ENCODE data around the gene APEX2.
"Not testable (repeated sequence)": the region's sequence is repeated elsewhere in the genome, so short reads cannot be mapped to it uniquely, and the experiment has no call there.

APEX2 gene

DNA sequence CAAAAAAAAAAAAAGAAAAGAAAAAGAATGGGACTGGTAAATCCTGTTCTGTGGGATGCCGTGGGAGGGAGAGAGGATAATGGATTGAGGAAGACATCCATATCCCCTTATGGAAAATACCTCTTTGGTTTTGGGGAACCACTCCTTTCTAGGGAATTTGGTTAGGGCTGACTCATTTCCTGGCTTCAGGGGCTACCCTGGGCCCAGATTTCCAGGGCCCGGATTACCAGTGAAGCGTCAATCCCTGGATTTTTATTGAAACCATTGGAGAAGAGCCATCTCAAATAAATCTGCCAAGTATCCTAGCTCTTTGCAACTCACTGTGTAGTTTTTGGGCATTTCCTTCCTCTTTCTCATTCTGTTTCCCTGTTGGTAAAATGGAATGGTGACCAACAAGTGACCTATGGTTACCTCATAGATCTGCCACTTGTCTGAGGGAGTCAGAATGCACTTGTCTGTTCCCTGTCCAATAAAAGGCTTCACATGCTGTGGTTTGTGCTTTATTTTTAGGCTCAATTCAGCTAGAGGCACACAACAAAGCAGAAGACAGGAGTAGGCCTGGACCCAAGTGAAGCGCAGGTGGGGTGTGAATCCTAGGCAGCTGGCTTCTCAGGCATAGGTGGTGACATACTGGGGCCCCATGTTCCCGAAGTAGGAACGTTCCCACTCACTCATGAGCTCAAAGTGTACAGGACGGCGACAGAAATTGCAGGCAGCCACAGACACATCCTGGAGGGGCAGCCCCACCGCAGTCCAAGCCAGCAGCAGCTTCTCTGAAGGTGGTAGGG lies 8.6 kb downstream of the APEX2 start:
- FAIRE-seq = no peak
- DNase-seq (ENCODE audit: insufficient read length, low spot score) = no peak

DNA sequence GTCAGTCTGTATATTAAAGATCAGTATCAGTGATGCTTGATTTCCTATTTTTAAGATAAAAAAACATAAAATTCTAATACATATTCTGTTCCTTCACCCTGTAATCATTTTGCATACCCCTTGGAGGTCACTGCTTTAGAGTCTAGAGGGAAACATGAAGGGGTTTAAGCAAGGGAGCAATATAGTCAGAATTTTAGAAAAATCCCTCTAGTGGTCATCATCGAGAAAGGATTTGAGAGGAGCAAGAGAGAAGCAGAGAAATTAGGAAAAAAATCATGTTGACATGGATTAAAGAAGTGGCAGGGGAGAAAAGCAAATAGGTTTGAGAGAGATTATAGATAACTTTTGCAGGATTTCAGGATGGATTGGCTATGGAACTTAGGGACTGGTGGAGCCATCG lies 11.1 kb downstream of the APEX2 start:
- no peak for DNase-seq (ENCODE audit: insufficient read length, low spot score)
- FAIRE-seq = peak; percentile 8

DNA sequence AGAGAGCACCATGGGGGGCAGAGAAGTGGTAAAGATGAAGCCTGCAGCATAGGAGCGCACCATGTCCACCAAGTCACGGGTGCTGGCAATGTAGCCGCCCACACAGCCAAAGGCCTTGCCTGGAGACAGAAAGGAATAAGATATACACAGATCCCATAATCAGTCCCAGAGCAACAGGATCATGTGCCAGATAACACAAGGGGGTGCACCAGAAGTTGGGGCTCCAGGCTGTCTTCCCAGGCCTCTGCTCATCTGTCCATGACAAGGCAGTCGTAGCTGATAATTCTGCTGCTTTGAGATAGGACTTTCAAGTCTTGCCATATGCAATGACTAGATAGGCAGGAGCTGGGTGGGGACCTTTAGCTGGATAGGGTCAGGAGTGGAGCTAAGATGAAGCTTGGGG lies 14.7 kb downstream of the APEX2 start:
- DNase-seq (ENCODE audit: insufficient read length, low spot score) = no peak
- FAIRE-seq = no peak

DNA sequence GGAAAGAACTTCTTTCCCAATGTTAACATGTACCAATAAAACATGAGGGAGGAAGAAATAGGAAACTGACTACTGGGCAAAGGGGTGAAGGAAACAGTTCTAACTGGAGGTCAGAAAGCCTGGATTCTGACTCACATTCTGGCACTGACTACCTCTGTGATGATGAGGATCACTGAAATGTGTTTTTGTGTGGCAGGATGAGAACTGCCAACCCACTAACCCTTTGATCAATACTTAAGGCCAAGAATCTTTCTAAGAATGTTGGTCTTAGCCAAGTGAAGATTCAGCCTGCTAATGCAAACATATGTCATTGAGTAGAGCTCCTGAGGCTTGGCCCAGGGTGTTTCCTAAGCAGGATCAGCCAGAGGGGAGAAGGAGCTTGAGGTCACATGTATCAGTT lies 26.0 kb downstream of the APEX2 start:
- DNase-seq (ENCODE audit: insufficient read length, low spot score) = no peak
- FAIRE-seq = no peak

DNA sequence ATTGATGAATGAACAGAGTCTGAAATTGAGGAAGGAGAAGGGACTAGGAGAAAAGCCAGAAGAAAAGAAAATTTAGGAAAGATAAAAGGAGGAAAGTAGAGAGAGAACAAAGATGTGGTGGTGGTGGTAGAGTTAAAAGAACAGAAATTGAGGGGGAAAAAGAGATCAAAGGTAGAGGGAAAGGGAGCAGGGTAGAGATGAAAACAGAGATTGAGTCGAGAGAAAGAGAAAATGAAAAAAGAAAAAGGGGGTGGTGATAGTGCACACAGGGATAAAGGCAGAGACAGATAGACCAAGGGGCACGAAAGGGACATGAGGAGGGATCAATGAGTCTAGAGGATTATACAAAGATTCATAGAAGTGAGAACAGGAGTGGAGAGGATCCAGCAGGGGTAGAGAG lies 26.7 kb downstream of the APEX2 start:
- no peak for DNase-seq (ENCODE audit: insufficient read length, low spot score)
- no peak for FAIRE-seq

DNA sequence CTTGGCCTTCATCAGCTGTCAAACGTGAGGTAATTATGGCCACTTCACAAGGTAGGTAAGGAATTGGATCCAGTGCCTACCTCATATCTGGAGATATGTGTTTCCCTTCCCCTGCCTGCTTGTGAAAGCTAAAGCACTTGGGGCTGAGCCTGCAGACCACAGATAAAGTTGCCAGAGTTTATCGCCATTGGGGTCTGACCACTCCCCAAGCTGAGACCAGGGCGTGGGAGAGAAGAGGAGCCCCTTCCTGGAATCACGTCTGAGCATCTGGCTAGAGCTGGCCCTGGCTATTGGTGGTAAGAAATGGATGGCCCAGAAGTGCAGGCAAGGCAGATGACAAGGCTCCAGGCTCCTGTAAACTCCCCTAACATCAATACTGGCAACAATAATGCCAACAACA lies 27.9 kb downstream of the APEX2 start:
- DNase-seq (ENCODE audit: insufficient read length, low spot score) (no peak), FAIRE-seq (no peak)

DNA sequence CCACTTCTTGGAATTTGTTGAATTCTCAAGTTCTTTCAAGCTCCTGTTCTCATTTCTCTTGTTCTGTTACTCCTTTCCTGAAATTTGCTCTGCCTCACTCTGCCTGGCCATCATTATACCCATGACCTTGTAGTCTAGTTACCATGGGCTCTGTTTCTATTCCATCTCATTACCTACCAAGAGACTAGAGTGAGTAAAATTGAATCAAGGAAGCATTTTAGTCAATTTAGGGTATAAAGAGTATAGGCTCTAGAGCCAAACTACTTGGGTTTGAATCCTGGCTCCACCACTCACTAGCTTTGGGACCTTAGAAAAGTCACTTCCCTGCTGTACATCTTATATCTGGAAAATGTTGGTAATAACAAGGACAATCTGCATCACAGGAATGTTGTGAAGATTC lies 28.4 kb downstream of the APEX2 start:
- DNase-seq (ENCODE audit: insufficient read length, low spot score) (no peak), FAIRE-seq (no peak)

DNA sequence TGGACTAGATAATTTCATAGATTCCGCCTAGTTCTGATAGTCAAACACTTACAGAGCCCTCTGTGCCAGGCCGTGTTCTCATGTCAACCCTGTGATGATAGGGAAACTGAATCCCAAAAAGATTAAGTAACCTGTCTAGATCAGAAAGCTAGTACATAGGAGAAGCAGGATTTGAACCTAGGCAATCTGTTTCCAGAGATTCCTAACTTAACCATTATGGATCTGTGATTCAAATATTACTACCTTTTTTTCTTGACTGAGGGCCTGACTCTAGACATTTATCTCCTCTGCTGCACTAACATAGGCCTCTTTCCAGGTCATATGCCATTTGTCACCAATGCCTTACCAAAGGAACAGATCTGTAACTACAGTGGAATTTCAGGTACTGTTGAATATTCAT lies 29.1 kb downstream of the APEX2 start:
- DNase-seq (ENCODE audit: insufficient read length, low spot score) (no peak), FAIRE-seq (no peak)

DNA sequence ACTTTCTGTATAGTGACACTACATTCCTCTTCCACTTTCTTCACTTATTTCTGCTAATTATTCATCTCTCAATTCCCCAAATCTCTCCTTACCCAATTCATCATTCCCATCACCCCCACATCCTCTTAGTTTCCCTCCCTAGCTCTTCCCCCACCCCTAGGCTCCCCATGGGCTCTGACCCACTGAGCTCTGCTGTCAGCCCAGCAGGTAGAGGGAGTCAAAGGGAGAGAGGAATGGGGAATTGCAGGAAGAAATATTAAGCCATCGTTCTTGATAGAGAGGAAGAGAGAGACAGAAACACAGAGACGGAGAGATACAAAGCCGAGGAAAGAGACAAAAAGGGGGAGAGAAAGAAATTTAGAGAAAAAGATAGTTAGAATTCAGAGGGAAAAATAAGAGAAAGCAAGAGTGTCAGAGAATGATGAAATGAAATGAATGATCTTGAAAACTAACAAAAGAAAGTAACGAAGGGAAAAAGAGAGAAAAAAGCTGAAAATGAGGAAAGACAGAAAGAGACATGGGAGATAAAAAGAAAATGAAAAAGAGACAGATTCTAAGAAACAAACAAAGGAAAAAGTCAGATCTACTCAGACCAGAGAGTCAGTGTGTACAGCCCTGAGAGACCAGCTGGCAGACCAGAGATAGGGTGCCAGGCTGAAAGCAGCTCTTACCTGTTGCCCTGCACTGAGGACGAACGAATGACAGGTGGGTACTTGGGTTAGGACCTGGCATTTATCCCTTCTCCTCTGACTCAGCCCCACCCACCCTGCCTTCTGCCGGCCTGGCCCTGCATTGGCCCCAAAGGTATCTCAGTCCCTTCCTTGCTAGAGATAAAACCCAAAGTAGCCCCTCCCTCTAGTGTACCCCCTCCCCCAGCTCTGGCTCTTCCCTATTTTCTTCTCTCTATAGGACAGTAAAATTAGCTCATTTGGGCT lies 30.4 kb downstream of the APEX2 start, which contains the start of gene ALAS2:
Gene ALAS2, minus strand, starts transcription at position 707 of the 935 bp plus-strand sequence. CDS start 4,977 bp downstream, outside the sequence.
- no peak for FAIRE-seq
- no peak for DNase-seq (ENCODE audit: insufficient read length, low spot score)

DNA sequence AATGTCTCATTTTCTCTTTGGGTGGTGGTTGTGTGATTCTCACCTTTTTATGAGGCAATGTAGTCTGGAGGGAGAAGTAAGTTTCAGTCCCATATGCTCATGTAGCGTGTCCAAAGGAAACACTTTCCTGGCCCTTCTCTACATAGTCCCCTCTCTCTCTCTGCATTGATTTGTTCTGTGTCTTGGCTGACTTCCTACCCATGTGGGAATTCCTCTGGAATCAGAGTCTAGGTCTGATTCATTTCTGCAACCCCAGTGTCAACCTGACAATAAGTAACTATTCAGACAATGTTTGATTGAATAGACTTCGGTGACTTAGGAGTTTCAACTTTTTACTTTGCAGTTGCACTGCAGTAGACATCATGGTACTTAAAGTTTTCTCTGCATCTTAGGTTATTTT lies 33.3 kb downstream of the APEX2 start:
- FAIRE-seq = no peak
- no peak for DNase-seq (ENCODE audit: insufficient read length, low spot score)

DNA sequence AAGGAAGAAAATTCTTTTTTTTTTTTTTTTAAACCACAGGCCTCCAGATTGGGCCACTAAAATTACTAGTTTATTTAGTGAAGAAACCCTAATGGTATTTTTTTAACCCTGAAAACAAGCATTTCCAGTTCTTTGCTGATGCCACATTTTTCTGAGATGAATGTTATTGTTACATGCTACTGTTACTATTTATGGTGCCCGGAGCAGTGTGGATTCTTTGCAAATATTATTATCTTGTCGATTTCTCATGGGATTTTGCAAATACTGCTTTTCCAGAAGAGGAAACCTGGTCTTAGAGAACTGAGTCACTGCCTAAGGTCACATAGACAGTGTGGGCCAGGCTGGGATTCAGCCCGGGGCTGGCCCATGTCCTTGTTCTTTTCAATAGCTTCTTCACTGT lies 39.3 kb downstream of the APEX2 start:
- no peak for FAIRE-seq
- no peak for DNase-seq (ENCODE audit: insufficient read length, low spot score)

DNA sequence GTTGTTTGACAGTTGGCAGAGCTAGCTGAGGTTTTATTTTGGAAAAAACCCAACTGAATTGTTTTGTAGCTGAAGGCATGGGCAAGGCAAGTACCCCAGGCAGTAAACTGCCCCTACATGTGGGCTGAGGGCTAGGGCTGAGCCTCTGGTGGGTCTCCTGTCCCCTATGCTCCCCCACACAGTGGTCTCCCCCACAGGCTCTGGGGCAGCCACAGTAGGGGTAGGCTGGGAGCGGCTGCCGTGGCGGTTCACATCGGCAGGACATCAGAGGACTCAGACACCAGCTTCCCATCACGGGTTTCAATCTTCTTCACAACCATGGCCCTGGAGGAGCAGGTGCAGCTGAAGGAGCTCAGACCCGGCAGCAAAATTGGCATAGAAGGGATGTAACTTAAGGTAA lies 41.4 kb downstream of the APEX2 start:
- DNase-seq (ENCODE audit: insufficient read length, low spot score) = no peak
- FAIRE-seq = no peak

DNA sequence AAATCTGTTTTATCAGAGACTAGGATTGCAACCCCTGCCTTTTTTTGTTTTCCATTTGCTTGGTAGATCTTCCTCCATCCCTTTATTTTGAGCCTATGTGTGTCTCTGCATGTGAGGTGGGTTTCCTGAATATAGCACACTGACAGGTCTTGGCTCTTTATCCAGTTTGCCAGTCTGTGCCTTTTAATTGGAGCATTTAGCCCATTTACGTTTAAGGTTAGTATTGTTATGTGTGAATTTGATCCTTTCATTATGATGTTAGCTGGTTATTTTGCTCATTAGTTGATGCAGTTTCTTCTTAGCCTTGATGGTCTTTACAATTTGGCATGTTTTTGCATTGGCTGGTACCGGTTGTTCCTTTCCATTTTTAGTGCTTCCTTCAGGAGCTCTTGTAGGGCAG lies 50.4 kb downstream of the APEX2 start:
- DNase-seq (ENCODE audit: insufficient read length, low spot score); FAIRE-seq: not testable (repeated sequence)

DNA sequence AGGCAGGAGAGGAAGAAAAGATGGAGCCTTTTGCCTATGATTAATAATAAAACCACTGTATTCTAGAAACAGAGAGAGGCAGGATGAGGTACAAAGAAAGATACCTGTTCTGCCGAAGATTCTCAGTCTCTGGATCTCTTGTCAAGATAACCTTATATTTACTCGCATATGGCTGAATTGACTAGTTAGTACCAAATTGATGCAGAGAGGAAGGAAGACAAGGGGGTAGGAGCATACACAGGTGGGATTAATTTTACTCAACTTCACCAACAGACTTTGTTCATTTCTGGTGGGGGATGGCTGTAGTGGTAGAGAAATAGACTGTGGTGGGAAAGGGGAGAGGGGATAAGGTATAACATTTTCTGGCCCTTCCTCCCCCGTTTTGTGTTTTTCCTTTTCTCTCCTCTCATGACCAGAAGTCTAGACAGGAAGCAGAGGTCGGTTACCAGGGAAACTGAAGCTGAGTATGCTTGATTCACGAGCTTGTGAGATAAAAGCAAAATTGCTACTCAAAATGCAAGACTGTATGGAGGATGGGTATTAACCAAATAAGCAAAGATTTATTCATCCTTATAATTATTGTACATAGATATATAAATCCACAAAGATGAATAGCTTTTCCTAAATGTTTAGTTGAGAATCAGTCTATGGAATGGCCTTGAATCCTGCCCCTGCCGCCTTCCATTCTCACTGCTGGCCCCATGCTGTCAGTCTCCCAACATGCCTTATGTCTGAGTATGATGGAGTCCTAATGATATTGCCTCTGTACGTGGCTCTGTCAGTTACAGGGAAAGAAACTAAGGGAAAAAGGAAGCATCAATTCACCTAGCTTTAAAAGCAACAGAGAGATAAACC lies 56.9 kb downstream of the APEX2 start:
- no peak for DNase-seq (ENCODE audit: insufficient read length, low spot score)
- no peak for FAIRE-seq

DNA sequence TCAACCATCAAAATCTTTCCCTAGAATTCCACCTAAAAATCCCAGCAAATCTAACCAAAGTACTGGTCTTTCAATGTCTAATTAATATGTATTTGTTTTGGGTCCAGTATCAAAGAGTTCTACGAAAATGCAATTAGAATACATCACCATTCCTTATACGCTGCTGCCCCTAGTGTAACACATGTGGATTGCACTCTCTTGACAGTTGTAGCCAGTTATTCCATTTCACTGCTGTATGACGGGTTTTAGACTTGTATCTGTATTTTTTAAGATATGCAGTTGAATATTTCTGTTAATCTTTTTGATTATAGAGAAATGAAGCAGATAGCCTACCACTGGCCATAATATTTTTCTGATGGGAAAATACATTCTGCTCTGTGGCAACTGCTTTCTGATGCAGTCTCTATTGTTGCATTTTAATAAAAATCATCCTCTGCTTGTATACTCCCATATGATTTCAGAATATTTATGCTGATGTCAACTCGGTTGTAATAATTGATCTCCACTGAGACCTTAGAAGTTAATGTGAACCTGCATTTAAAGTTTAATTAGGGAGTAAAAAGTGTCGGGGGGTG lies 57.6 kb downstream of the APEX2 start:
- peak; percentile 71 for FAIRE-seq
- no peak for DNase-seq (ENCODE audit: insufficient read length, low spot score)

Data from GM19239 (cell line).